Immature natural killer cell (primary cell): Measurements from ENCODE around the gene RAB11A. TPM values are rescaled to one million over a fixed set of nuclear protein-coding genes. Genes with fewer than 3 reads are reported as not detected.

ENCODE experiments used
- DNase-seq, 3 donors: peaks; one replicate each; pipeline ENCODE4 v3.0.0; 2022; ENCODE audit warnings: mixed read lengths in 1 of 3
- H3K27ac Mint-ChIP-seq, 6 donors: one replicate each; pipeline ENCODE4 v1.8.0; 2020; ENCODE audit warnings: mixed read lengths in 6 of 6, mild to moderate bottlenecking in 5 of 6, inconsistent platforms in 4 of 6, moderate library complexity in 3 of 6
- H3K27me3 Mint-ChIP-seq, 3 donors: one replicate each; pipeline ENCODE4 v1.8.0; 2020 to 2021; ENCODE audit warnings: low read depth in 3 of 3, mild to moderate bottlenecking in 3 of 3, mixed read lengths in 3 of 3, moderate library complexity in 3 of 3, inconsistent platforms in 1 of 3
- H3K36me3 Mint-ChIP-seq, 3 donors: one replicate each; pipeline ENCODE4 v1.8.0; 2020; ENCODE audit warnings: mixed read lengths in 3 of 3, inconsistent platforms in 2 of 3, mild to moderate bottlenecking in 2 of 3
- H3K4me1 Mint-ChIP-seq, 2 donors: one replicate each; pipeline ENCODE4 v1.8.0; 2020; ENCODE audit warnings: inconsistent platforms in 2 of 2, mild to moderate bottlenecking in 2 of 2, mixed read lengths in 2 of 2, moderate library complexity in 1 of 2
- H3K4me3 Mint-ChIP-seq, 5 donors: one replicate each; pipeline ENCODE4 v1.8.0; 2020; ENCODE audit warnings: mild to moderate bottlenecking in 5 of 5, mixed read lengths in 5 of 5, inconsistent platforms in 3 of 5, moderate library complexity in 3 of 5
- H3K9me3 Mint-ChIP-seq, 6 donors: one replicate each; pipeline ENCODE4 v1.8.0; 2020; ENCODE audit warnings: mild to moderate bottlenecking in 6 of 6, mixed read lengths in 6 of 6, inconsistent platforms in 4 of 6, moderate library complexity in 3 of 6
- polyA plus RNA-seq, 3 donors: library from polyadenylated mRNA; unstranded; fragments of 300-500 nt; fragmentation: Illumina TruSeq; gene quantifications; one replicate each; pipeline ENCODE4 v1.2.3, GENCODE V29; 2021

RAB11A gene
- 100 to 1,000 TPM; 178 to 238 (median 228) TPM for polyA plus RNA-seq

- H3K27ac Mint-ChIP-seq = peak within 1 kb of the TSS; percentile 95 to 99 (median 97)
- H3K4me1 Mint-ChIP-seq = peaks cover 28 to 45% of the 10 kb centered on the region in 2 donors
- peaks cover 9 to 17% (median 10%) of the 10 kb centered on the region in 3 donors for H3K27me3 Mint-ChIP-seq
- no peaks in the 10 kb centered on the region for H3K9me3 Mint-ChIP-seq
- H3K36me3 Mint-ChIP-seq = peaks cover under 1% of the 10 kb centered on the region in 3 donors
- peak; percentile 96 to 98 (median 98) for DNase-seq
- H3K4me3 Mint-ChIP-seq = peak within 1 kb of the TSS; percentile 95 to 99 (median 98)
Measured at GRCh38 chr15:65869126-65869953, at the start of gene RAB11A. Gene RAB11A (plus strand): TSS chr15:65869491. CDS start chr15:65869586, 95 bp downstream.

- peak overlapping the region; percentile 91 to 99 (median 98) for H3K27ac Mint-ChIP-seq
- peaks cover 4 to 8% (median 5%) of the 10 kb centered on the region in 3 donors for H3K27me3 Mint-ChIP-seq
- H3K4me1 Mint-ChIP-seq = peaks cover 44 to 55% of the 10 kb centered on the region in 2 donors
- H3K36me3 Mint-ChIP-seq = no peaks in the 10 kb centered on the region
- H3K4me3 Mint-ChIP-seq = peak overlapping the region; percentile 73 to 80 (median 76)
- no peak for DNase-seq
- H3K9me3 Mint-ChIP-seq = no peaks in the 10 kb centered on the region
Measured at GRCh38 chr15:65819563-65819960, 49.7 kb upstream of the RAB11A start.

DNA sequence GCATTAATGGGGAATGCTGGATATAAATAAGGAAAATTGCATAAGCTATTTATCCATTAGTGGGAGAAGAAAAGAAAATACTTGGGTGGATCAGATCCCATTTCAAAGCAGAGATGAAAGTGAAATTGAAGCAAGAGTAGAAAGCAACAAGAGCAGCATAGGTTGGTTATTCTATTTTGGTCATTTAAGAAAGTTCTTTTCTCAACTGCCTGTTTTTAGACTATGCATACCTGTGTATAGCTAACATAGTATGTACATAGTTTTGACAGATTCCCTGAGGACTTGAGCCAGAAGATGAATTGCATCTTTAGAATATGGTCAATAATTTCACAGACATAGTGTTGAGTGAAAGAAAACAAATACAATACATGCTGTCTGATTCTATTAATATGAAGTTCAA lies 48.2 kb upstream of the RAB11A start:
- Mint-ChIP-seq H3K9me3 (no peaks in the 10 kb centered on the region), H3K4me3 (peak overlapping the region in 2 of 5 donors; percentile 25 to 34), H3K36me3 (no peaks in the 10 kb centered on the region), H3K4me1 (peaks cover 43 to 53% of the 10 kb centered on the region in 2 donors), H3K27ac (peak overlapping the region; percentile 89 to 99 (median 96)), H3K27me3 (peaks cover 4 to 8% (median 5%) of the 10 kb centered on the region in 3 donors)
- DNase-seq = no peak

DNA sequence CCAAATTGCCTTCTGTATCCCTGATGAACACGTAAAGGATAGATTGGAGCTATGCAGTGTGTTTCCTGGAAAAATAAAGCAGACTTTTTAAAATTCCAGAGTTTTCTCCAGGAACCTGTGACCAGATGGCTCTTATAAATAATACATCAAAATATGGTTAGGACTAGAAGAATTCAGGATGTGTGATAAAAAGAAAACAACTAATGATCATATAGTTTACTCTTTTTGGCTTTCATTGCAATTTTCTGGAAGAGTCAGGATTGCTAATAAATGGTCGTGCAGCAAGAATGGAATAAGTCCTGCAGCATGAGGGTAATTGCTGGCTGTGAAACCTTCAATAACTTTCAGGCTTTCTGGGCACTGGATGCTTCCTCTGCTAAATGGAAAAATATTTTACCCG lies 47.0 kb upstream of the RAB11A start:
- H3K27me3 Mint-ChIP-seq = peaks cover 4 to 6% (median 5%) of the 10 kb centered on the region in 3 donors
- H3K4me1 Mint-ChIP-seq = peaks cover 42 to 47% of the 10 kb centered on the region in 2 donors
- no peak for DNase-seq
- H3K36me3 Mint-ChIP-seq = no peaks in the 10 kb centered on the region
- no peak overlapping the region for H3K4me3 Mint-ChIP-seq
- H3K9me3 Mint-ChIP-seq = no peaks in the 10 kb centered on the region
- H3K27ac Mint-ChIP-seq = peak overlapping the region in 5 of 6 donors; percentile 67 to 91 (median 74)

DNA sequence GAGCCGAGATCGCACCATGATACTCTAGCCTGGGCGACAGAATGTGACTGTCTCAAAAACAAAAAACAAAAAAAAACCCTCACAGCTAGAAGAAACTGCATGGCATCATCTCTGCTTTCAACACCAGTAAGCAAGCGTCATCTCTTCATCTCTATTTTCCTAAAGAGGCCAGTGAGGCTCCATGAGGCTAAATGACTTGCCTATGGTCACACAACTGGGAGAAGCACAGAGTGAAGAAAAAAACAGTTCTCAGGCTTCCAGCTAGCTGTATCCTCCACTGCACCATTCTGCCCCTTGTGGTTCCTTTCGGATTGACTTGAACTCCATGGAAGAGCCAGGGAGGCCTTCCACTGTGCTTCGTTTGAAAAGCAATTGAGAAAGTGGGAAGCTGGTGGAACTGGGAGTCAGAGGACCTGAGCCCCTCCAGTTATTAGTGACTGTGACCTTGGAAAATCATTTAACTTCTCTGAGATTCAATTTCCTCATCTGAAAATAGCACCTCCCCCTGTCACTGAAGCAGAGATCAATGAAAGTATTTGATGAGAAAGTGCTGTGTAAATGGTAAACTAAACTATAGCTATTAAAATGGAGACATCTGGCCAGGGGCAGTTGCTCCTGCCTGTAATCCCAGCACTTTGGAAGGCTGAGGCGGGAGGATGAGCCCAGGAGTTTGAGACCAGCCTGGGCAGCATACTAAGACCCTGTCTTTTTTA lies 45.1 kb upstream of the RAB11A start:
- no peaks in the 10 kb centered on the region for H3K9me3 Mint-ChIP-seq
- H3K4me3 Mint-ChIP-seq = no peak overlapping the region
- H3K36me3 Mint-ChIP-seq = no peaks in the 10 kb centered on the region
- no peak for DNase-seq
- H3K27ac Mint-ChIP-seq = peak overlapping the region in 5 of 6 donors; percentile 5 to 51 (median 34)
- H3K4me1 Mint-ChIP-seq = peaks cover 41 to 45% of the 10 kb centered on the region in 2 donors
- no peaks in the 10 kb centered on the region for H3K27me3 Mint-ChIP-seq

DNA sequence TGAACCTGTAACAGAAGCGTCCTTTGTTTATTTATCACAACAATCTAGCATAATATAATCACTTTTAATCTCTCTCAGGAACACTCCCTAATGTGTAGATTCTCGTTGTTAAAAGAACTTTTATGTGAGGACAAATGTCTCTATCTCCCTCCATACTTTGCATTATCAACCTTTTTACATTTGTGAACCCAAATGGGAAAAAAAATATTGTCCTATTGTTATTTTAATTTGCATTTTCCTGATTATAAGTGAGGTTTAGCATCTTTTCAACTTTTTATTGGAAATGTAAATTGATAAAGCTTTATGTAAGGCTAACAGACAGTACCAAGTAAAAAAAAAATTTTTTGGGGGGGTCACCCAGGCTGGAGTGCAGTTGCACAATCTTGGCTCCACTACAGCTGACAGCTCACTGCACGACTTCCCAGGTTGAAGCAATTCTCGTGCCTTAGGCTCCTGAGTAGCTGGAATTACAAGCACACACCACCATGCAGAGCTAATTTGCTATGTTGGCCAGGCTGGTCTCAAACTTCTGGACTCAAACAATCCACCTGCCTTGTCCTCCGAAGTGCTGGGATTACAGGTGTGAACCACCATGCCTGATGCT lies 44.2 kb upstream of the RAB11A start:
- DNase-seq = no peak
- H3K4me3 Mint-ChIP-seq = no peak overlapping the region
- H3K27ac Mint-ChIP-seq = no peak overlapping the region
- H3K36me3 Mint-ChIP-seq = no peaks in the 10 kb centered on the region
- peaks cover 37 to 40% of the 10 kb centered on the region in 2 donors for H3K4me1 Mint-ChIP-seq
- H3K9me3 Mint-ChIP-seq = no peaks in the 10 kb centered on the region
- no peaks in the 10 kb centered on the region for H3K27me3 Mint-ChIP-seq

- DNase-seq = no peak
- Mint-ChIP-seq H3K4me1 (peaks cover 32 to 36% of the 10 kb centered on the region in 2 donors), H3K9me3 (no peaks in the 10 kb centered on the region), H3K36me3 (no peaks in the 10 kb centered on the region), H3K27me3 (no peaks in the 10 kb centered on the region), H3K4me3 (peak overlapping the region in 1 of 5 donors; percentile 40), H3K27ac (peak overlapping the region in 4 of 6 donors; percentile 42 to 73 (median 58))
Measured at GRCh38 chr15:65827065-65827464, 42.2 kb upstream of the RAB11A start.

DNA sequence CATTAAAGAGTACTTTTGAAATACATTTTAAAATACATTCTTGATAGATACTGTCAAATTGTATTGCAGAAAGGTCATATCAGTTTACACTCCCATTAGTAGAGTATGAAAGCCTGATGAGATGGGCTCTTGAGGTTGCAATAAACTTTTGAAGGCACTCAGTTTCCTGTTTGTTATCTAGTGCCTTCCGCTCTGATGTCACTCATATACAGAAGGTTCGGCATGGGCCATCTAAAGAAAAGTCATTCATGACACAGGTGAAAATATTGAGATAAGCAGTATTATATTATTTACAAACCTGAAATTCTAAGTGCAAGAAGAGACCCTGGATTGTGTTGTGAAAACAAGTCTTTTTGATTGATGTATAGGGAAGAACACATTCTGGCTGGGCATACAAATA lies 40.7 kb upstream of the RAB11A start:
- Mint-ChIP-seq H3K27ac (peak overlapping the region; percentile 54 to 94 (median 92)), H3K4me1 (peaks cover 41 to 43% of the 10 kb centered on the region in 2 donors), H3K27me3 (no peaks in the 10 kb centered on the region), H3K36me3 (no peaks in the 10 kb centered on the region), H3K9me3 (no peaks in the 10 kb centered on the region), H3K4me3 (peak overlapping the region; percentile 33 to 63 (median 55))
- peak; percentile 13 to 48 (median 35) for DNase-seq

GRCh38 chr15:65829130-65829764 lies 40.0 kb upstream of the RAB11A start:
- peaks cover 47 to 49% of the 10 kb centered on the region in 2 donors for H3K4me1 Mint-ChIP-seq
- peak; percentile 17 to 48 (median 37) for DNase-seq
- no peaks in the 10 kb centered on the region for H3K27me3 Mint-ChIP-seq
- H3K36me3 Mint-ChIP-seq = no peaks in the 10 kb centered on the region
- peak overlapping the region; percentile 54 to 94 (median 92) for H3K27ac Mint-ChIP-seq
- peak overlapping the region; percentile 33 to 63 (median 55) for H3K4me3 Mint-ChIP-seq
- no peaks in the 10 kb centered on the region for H3K9me3 Mint-ChIP-seq

GRCh38 chr15:65832549-65833364 lies 36.5 kb upstream of the RAB11A start:
- DNase-seq = peak; percentile 69 to 73 (median 71)
- Mint-ChIP-seq H3K36me3 (no peaks in the 10 kb centered on the region), H3K4me3 (peak overlapping the region; percentile 80 to 89 (median 84)), H3K9me3 (no peaks in the 10 kb centered on the region), H3K27ac (peak overlapping the region; percentile 93 to 100 (median 98)), H3K27me3 (no peaks in the 10 kb centered on the region), H3K4me1 (peaks cover 54 to 59% of the 10 kb centered on the region in 2 donors)

- no peaks in the 10 kb centered on the region for H3K36me3 Mint-ChIP-seq
- peak overlapping the region; percentile 93 to 100 (median 98) for H3K27ac Mint-ChIP-seq
Measured at GRCh38 chr15:65833501-65834205, 35.6 kb upstream of the RAB11A start.

More at GRCh38 chr15:65833501-65834205, 35.6 kb upstream of the RAB11A start:
- no peaks in the 10 kb centered on the region for H3K9me3 Mint-ChIP-seq
- peak overlapping the region; percentile 80 to 89 (median 84) for H3K4me3 Mint-ChIP-seq
- no peak for DNase-seq
- no peaks in the 10 kb centered on the region for H3K27me3 Mint-ChIP-seq
- H3K4me1 Mint-ChIP-seq = peaks cover 46 to 52% of the 10 kb centered on the region in 2 donors
